H9 (cell line): ENCODE measurements around the gene DOC2A. TPM values are rescaled to one million over a fixed set of nuclear protein-coding genes. Genes with fewer than 3 reads are reported as not detected.

ENCODE experiments used
- DNase-seq: peaks from one replicate; pipeline ENCODE4 v3.0.0-alpha.2; 2017
- H2AFZ ChIP-seq: one replicate; pipeline ENCODE4 v1.6.1; 2013; ENCODE audit warnings: mild to moderate bottlenecking, low read length, control low read depth, moderate library complexity
- H2AK5ac ChIP-seq: 2 replicates; pipeline ENCODE4 v1.6.1; 2013; ENCODE audit warnings: low read length, control low read depth, mixed read lengths; ENCODE audit not compliant: insufficient read length
- H2BK120ac ChIP-seq: one replicate; pipeline ENCODE4 v1.6.1; 2013; ENCODE audit warnings: low read depth, mild to moderate bottlenecking, low read length, control low read depth, inconsistent platforms; ENCODE audit not compliant: poor library complexity, severe bottlenecking
- H2BK12ac ChIP-seq: 2 replicates; pipeline ENCODE4 v1.6.1; 2013; ENCODE audit warnings: low read length, control low read depth, mixed read lengths, low read depth; ENCODE audit not compliant: insufficient read length
- H2BK15ac ChIP-seq: 2 replicates; pipeline ENCODE4 v1.6.1; 2013; ENCODE audit warnings: low read depth, low read length, control low read depth
- H2BK20ac ChIP-seq: one replicate; pipeline ENCODE4 v1.6.1; 2013; ENCODE audit warnings: low read depth, mild to moderate bottlenecking, low read length, control low read depth, inconsistent platforms; ENCODE audit not compliant: poor library complexity, severe bottlenecking
- H2BK5ac ChIP-seq: 2 replicates; pipeline ENCODE4 v1.6.1; 2013; ENCODE audit warnings: low read length, control low read depth, mixed read lengths; ENCODE audit not compliant: insufficient read length
- H3K14ac ChIP-seq: 2 replicates; pipeline ENCODE4 v1.6.1; 2013; ENCODE audit warnings: low read length, control low read depth; ENCODE audit not compliant: insufficient read depth
- H3K18ac ChIP-seq: 2 replicates; pipeline ENCODE4 v1.6.1; 2013; ENCODE audit warnings: low read depth, mild to moderate bottlenecking, mixed read lengths, low read length, control low read depth; ENCODE audit not compliant: insufficient read length
- H3K23ac ChIP-seq: 2 replicates; pipeline ENCODE4 v1.6.1; 2013; ENCODE audit warnings: low read length, control low read depth, mixed read lengths, low read depth; ENCODE audit not compliant: insufficient read length
- H3K23me2 ChIP-seq: 2 replicates; pipeline ENCODE4 v1.6.1; 2013; ENCODE audit warnings: low read depth, mild to moderate bottlenecking, mixed read lengths, low read length, control low read depth; ENCODE audit not compliant: insufficient read length, poor library complexity, severe bottlenecking
- H3K27ac ChIP-seq: 2 replicates; pipeline ENCODE4 v1.5.1; 2013; ENCODE audit warnings: low read length, control low read depth, mixed read lengths, low read depth; ENCODE audit not compliant: insufficient read length
- H3K27me3 ChIP-seq: 2 replicates; pipeline ENCODE4 v1.6.1; 2013; ENCODE audit warnings: low read length, control low read depth, inconsistent platforms; ENCODE audit not compliant: insufficient read depth
- H3K4ac ChIP-seq: 2 replicates; pipeline ENCODE4 v1.6.1; 2013; ENCODE audit warnings: low read depth, mild to moderate bottlenecking, control low read depth, inconsistent platforms, low read length, moderate library complexity
- H3K4me1 ChIP-seq: 2 replicates; pipeline ENCODE4 v1.6.1; 2013; ENCODE audit warnings: low read length, control low read depth, inconsistent platforms; ENCODE audit not compliant: insufficient read depth
- H3K4me2 ChIP-seq: 2 replicates; pipeline ENCODE4 v1.6.1; 2013; ENCODE audit warnings: low read length, control low read depth, mixed read lengths; ENCODE audit not compliant: insufficient read length, insufficient read depth
- H3K56ac ChIP-seq: 2 replicates; pipeline ENCODE4 v1.6.1; 2013; ENCODE audit warnings: low read depth, mild to moderate bottlenecking, mixed read lengths, low read length, control low read depth; ENCODE audit not compliant: insufficient read length
- H3K79me1 ChIP-seq: 2 replicates; pipeline ENCODE4 v1.6.1; 2013; ENCODE audit warnings: low read depth, mild to moderate bottlenecking, moderate library complexity, low read length, control low read depth, inconsistent platforms; ENCODE audit not compliant: insufficient read depth, poor library complexity, severe bottlenecking
- H3K79me2 ChIP-seq: 2 replicates; pipeline ENCODE4 v1.6.1; 2013; ENCODE audit warnings: low read length, control low read depth, inconsistent platforms; ENCODE audit not compliant: insufficient read depth
- H3K9ac ChIP-seq: 2 replicates; pipeline ENCODE4 v1.6.1; 2013; ENCODE audit warnings: low read length, control low read depth, mixed read lengths; ENCODE audit not compliant: insufficient read length; ENCODE audit errors: extremely low read depth
- H3K9me3 ChIP-seq: one replicate; pipeline ENCODE4 v1.6.1; 2013; ENCODE audit warnings: low read depth, low read length, inconsistent platforms; ENCODE audit not compliant: control insufficient read depth
- H3T11ph ChIP-seq: one replicate; pipeline ENCODE4 v1.6.1; 2013; ENCODE audit warnings: mild to moderate bottlenecking, low read length, control low read depth, inconsistent platforms
- H4K20me1 ChIP-seq: one replicate; pipeline ENCODE4 v1.6.1; 2013; ENCODE audit not compliant: control insufficient read depth, insufficient read length, insufficient read depth
- H4K5ac ChIP-seq: 2 replicates; pipeline ENCODE4 v1.6.1; 2013; ENCODE audit warnings: low read depth, mild to moderate bottlenecking, mixed read lengths, low read length, control low read depth; ENCODE audit not compliant: insufficient read length
- H4K8ac ChIP-seq: replicated peaks from 2 replicates; pipeline ENCODE4 v1.6.1; 2013; ENCODE audit warnings: low read length, control low read depth, mixed read lengths, low read depth; ENCODE audit not compliant: insufficient read length
- H4K91ac ChIP-seq: 2 replicates; pipeline ENCODE4 v1.6.1; 2013; ENCODE audit warnings: low read depth, mild to moderate bottlenecking, moderate library complexity, mixed read lengths, low read length, control low read depth; ENCODE audit not compliant: insufficient read length
- H3K27ac Mint-ChIP-seq, 3 experiments: 2 replicates in 2 of 3; 3 replicates in 1 of 3; pipeline ENCODE4 v1.8.0; 2020 to 2021; ENCODE audit warnings: mixed read lengths in 3 of 3, mild to moderate bottlenecking in 1 of 3, moderate library complexity in 1 of 3
- H3K27me3 Mint-ChIP-seq: 2 replicates; pipeline ENCODE4 v1.8.0; 2021; ENCODE audit warnings: low read depth, mild to moderate bottlenecking, moderate library complexity, mixed read lengths
- H3K36me3 Mint-ChIP-seq, 3 experiments: 2 replicates in 2 of 3; 3 replicates in 1 of 3; pipeline ENCODE4 v1.8.0; 2020 to 2021; ENCODE audit warnings: low read depth in 3 of 3, mixed read lengths in 3 of 3; ENCODE audit not compliant: insufficient read depth in 1 of 3
- H3K4me1 Mint-ChIP-seq, 2 experiments: 2 replicates each; pipeline ENCODE4 v1.8.0; 2020; ENCODE audit warnings: mixed read lengths in 2 of 2
- H3K4me3 Mint-ChIP-seq, 2 experiments: 2 replicates in 1 of 2; 3 replicates in 1 of 2; pipeline ENCODE4 v1.8.0; 2020 to 2021; ENCODE audit warnings: mild to moderate bottlenecking in 2 of 2, mixed read lengths in 2 of 2, moderate library complexity in 1 of 2
- H3K9me3 Mint-ChIP-seq, 2 experiments: 2 replicates in 1 of 2; 3 replicates in 1 of 2; pipeline ENCODE4 v1.8.0; 2020; ENCODE audit warnings: mild to moderate bottlenecking in 2 of 2, mixed read lengths in 2 of 2, moderate library complexity in 1 of 2
- CTCF ChIP-seq: fragments of 200-600 bp; sonication (generic); conservative IDR thresholded peaks from 3 replicates; pipeline ENCODE4 v1.8.0; 2021; ENCODE audit warnings: antibody characterized with exemption, mild to moderate bottlenecking
- WGBS: extraction: QIAGEN DNeasy Blood & Tissue Kit; methylation state at CpG from one replicate; pipeline ENCODE4 v1.1.7; 2013; ENCODE audit warnings: missing lambda C conversion rate, low lambda C conversion rate, mixed read lengths; ENCODE audit not compliant: insufficient read length; ENCODE audit errors: extremely low coverage; 5-methylcytosine and 5-hydroxymethylcytosine counted together
- total RNA-seq: library from RNA; stranded (reverse); gene quantifications from 2 replicates; pipeline ENCODE4 v1.2.1, GENCODE V29; 2021

The DOC2A gene
- total RNA-seq, 1 experiment from 2014 or later: 12.2 TPM

- H3K27me3 Mint-ChIP-seq: no peaks in the 10 kb centered on the region
- no peak overlapping the region for H2BK12ac ChIP-seq
Measured at GRCh38 chr16:29985271-29985811, 25.5 kb downstream of the DOC2A start.

More at GRCh38 chr16:29985271-29985811, 25.5 kb downstream of the DOC2A start:
- H4K8ac ChIP-seq: no peak overlapping the region
- Mint-ChIP-seq H3K4me3 (no peak overlapping the region), H3K9me3 (no peaks in the 10 kb centered on the region), H3K27ac (no peak overlapping the region), H3K4me1 (no peaks in the 10 kb centered on the region), H3K36me3 (peaks cover 46 to 87% (median 81%) of the 10 kb centered on the region in 3 experiments)
- H2AK5ac ChIP-seq: no peak overlapping the region
- H4K91ac ChIP-seq: no peak overlapping the region
- H4K5ac ChIP-seq: no peak overlapping the region
- no peak overlapping the region for H2BK120ac ChIP-seq
- no peak for TF ChIP-seq CTCF
- H3K27me3 ChIP-seq: no peaks in the 10 kb centered on the region
- no peak overlapping the region for H2BK20ac ChIP-seq
- no peak overlapping the region for H3K23ac ChIP-seq
- H3K14ac ChIP-seq: no peak overlapping the region
- DNase-seq: no peak
- H3K4ac ChIP-seq: no peak overlapping the region
- H3K4me2 ChIP-seq: no peak overlapping the region
- H2BK5ac ChIP-seq: no peak overlapping the region
- no peak overlapping the region for H3T11ph ChIP-seq
- no CpG with 5 or more reads among the region's 28 CpGs for WGBS
- no peaks in the 10 kb centered on the region for H3K9me3 ChIP-seq
- no peak overlapping the region for H3K9ac ChIP-seq
- H3K79me2 ChIP-seq: no peaks in the 10 kb centered on the region
- H3K18ac ChIP-seq: no peak overlapping the region
- no peaks in the 10 kb centered on the region for H3K23me2 ChIP-seq
- H3K79me1 ChIP-seq: no peaks in the 10 kb centered on the region
- H3K4me1 ChIP-seq: no peaks in the 10 kb centered on the region
- H2BK15ac ChIP-seq: no peak overlapping the region
- H3K27ac ChIP-seq: no peak overlapping the region
- H2AFZ ChIP-seq: no peak overlapping the region
- H4K20me1 ChIP-seq: no peaks in the 10 kb centered on the region
- H3K56ac ChIP-seq: no peak overlapping the region
